ENCODE results near the gene SLC38A11. TPM values are rescaled to one million over a fixed set of nuclear protein-coding genes. Genes with fewer than 3 reads are reported as not detected.
A peak's percentile ranks its signal among the peaks of the same experiment; 100 is the strongest.
"Not testable (repeated sequence)": the region's sequence is repeated elsewhere in the genome, so short reads cannot be mapped to it uniquely, and the experiment has no call there.

Gene SLC38A11
- total RNA-seq, 1 donor from 2014 or later: 9.9 TPM

GRCh38 chr2:164881524-164881923, 73.8 kb downstream of the SLC38A11 start:
- no peak for DNase-seq (ENCODE audit: low spot score)

- DNase-seq (ENCODE audit: low spot score): no peak
Measured at GRCh38 chr2:164879901-164880535, 75.3 kb downstream of the SLC38A11 start.

- DNase-seq (ENCODE audit: low spot score): no peak
Measured at GRCh38 chr2:164877927-164878326, 77.4 kb downstream of the SLC38A11 start.

GRCh38 chr2:164877169-164877568, 78.2 kb downstream of the SLC38A11 start:
- DNase-seq (ENCODE audit: low spot score): no peak

GRCh38 chr2:164875334-164876205, 79.8 kb downstream of the SLC38A11 start:
- no peak for DNase-seq (ENCODE audit: low spot score)

- no peak for DNase-seq (ENCODE audit: low spot score)
Measured at GRCh38 chr2:164873210-164873908, 82.0 kb downstream of the SLC38A11 start.

GRCh38 chr2:164871404-164871803, 83.9 kb downstream of the SLC38A11 start:
- no peak for DNase-seq (ENCODE audit: low spot score)

- DNase-seq (ENCODE audit: low spot score): no peak
Measured at GRCh38 chr2:164869420-164869772, 85.9 kb downstream of the SLC38A11 start.

GRCh38 chr2:164868563-164869419, 86.5 kb downstream of the SLC38A11 start:
- no peak for DNase-seq (ENCODE audit: low spot score)

- no peak for DNase-seq (ENCODE audit: low spot score)
Measured at GRCh38 chr2:164867779-164868397, 87.4 kb downstream of the SLC38A11 start.

GRCh38 chr2:164866381-164866780, 88.9 kb downstream of the SLC38A11 start:
- DNase-seq (ENCODE audit: low spot score): not testable (repeated sequence)

GRCh38 chr2:164860694-164861042, 94.7 kb downstream of the SLC38A11 start:
- no peak for DNase-seq (ENCODE audit: low spot score)

- DNase-seq (ENCODE audit: low spot score): not testable (repeated sequence)
Measured at GRCh38 chr2:164859906-164860693, 95.2 kb downstream of the SLC38A11 start.

GRCh38 chr2:164859251-164859818, 96.0 kb downstream of the SLC38A11 start:
- no peak for DNase-seq (ENCODE audit: low spot score)

- no peak for DNase-seq (ENCODE audit: low spot score)
Measured at GRCh38 chr2:164852086-164852485, 103.2 kb downstream of the SLC38A11 start.

- DNase-seq (ENCODE audit: low spot score): no peak
Measured at GRCh38 chr2:164850235-164850634, 105.1 kb downstream of the SLC38A11 start.

- no peak for DNase-seq (ENCODE audit: low spot score)
Measured at GRCh38 chr2:164849506-164849905, 105.8 kb downstream of the SLC38A11 start.

GRCh38 chr2:164847981-164848741, 107.2 kb downstream of the SLC38A11 start:
- DNase-seq (ENCODE audit: low spot score): peak; percentile 88

- DNase-seq (ENCODE audit: low spot score): peak; percentile 18
Measured at GRCh38 chr2:164847291-164847690, 108.0 kb downstream of the SLC38A11 start.
